ENCODE data around the gene COL27A1. TPM values are rescaled to one million over a fixed set of nuclear protein-coding genes. Genes with fewer than 3 reads are reported as not detected.

The COL27A1 gene
- total RNA-seq, 1 donor from 2014 or later: 4.3 TPM

DNA sequence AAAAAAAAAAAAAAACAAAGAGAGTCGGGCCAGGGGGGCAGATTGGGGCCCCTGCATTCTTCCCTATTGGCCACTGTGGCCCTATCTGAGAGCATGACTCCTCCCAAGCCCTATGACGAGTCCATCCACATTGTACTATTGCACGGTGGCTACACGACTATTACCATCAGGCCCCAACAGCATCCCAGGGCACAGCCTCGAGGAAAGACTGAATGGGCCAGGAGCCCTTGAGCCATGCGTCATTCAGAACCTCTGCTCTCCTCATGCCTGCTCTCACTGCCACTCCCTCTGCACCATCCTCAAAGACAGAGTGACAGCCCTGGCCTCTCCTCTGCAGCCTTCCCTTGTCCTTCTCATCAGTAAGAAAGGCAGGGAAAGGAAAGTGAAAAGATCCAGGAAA lies 147.4 kb downstream of the COL27A1 start:
- H4K20me1 ChIP-seq (ENCODE audit: low read depth): no peaks in the 10 kb centered on the region
- peaks cover 2% of the 10 kb centered on the region for H3K27me3 Mint-ChIP-seq (ENCODE audit: insufficient read depth, low read depth)
- H3K4me2 ChIP-seq: no peak overlapping the region
- no peak overlapping the region for H3K27ac ChIP-seq
- H3K4me3 ChIP-seq: no peak overlapping the region
- no peaks in the 10 kb centered on the region for H3K27me3 ChIP-seq
- no peaks in the 10 kb centered on the region for H3K9me3 ChIP-seq (ENCODE audit: low read depth)
- no peak for DNase-seq (ENCODE audit: low spot score)
- no peak overlapping the region for H2AFZ ChIP-seq (replicated peaks)
- H3K9ac ChIP-seq: no peak overlapping the region
- peaks cover 8% of the 10 kb centered on the region for H3K36me3 ChIP-seq
- H3K9me3 Mint-ChIP-seq: no peaks in the 10 kb centered on the region
- no peaks in the 10 kb centered on the region for H3F3A ChIP-seq (ENCODE audit: low read depth)
- peaks cover 12% of the 10 kb centered on the region for H3K36me3 Mint-ChIP-seq
- H3K27ac Mint-ChIP-seq: peak overlapping the region; percentile 57
- no peaks in the 10 kb centered on the region for H3K79me2 ChIP-seq (ENCODE audit: low read depth)
- TF ChIP-seq EZH2phosphoT487 (IDR thresholded peaks at IDR 0.05) (no peak), EZH2 (IDR thresholded peaks at IDR 0.05) (no peak)
- TF ChIP-seq, protein P1, sequence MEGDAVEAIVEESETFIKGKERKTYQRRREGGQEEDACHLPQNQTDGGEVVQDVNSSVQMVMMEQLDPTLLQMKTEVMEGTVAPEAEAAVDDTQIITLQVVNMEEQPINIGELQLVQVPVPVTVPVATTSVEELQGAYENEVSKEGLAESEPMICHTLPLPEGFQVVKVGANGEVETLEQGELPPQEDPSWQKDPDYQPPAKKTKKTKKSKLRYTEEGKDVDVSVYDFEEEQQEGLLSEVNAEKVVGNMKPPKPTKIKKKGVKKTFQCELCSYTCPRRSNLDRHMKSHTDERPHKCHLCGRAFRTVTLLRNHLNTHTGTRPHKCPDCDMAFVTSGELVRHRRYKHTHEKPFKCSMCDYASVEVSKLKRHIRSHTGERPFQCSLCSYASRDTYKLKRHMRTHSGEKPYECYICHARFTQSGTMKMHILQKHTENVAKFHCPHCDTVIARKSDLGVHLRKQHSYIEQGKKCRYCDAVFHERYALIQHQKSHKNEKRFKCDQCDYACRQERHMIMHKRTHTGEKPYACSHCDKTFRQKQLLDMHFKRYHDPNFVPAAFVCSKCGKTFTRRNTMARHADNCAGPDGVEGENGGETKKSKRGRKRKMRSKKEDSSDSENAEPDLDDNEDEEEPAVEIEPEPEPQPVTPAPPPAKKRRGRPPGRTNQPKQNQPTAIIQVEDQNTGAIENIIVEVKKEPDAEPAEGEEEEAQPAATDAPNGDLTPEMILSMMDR (IDR thresholded peaks at IDR 0.05): no peak
- H3K4me1 Mint-ChIP-seq: peaks cover 4% of the 10 kb centered on the region
- no peak overlapping the region for H3K4me3 Mint-ChIP-seq
- no peaks in the 10 kb centered on the region for H3K4me1 ChIP-seq

DNA sequence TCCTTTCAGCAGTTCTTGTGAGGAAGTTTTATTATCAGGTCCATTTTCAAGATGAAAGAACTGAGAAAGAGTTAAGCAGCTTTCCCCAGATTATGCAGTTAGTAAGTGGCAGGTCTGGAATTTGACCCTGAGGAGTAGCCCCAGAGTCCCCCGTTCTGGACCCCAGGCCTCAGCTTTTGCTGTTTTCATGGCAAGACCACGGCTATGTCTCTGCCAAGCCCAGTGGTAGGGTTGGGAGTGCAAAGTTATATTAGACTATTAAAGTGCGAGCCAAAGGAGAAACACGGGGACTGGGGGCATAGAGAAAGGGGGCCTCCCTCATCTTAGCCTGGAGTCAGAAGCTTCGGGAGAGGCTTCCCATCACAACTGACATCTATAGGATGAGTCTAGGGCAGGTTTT lies 148.2 kb downstream of the COL27A1 start:
- Histone ChIP-seq H3K9ac (no peak overlapping the region), H3K9me3 (ENCODE audit: low read depth) (no peaks in the 10 kb centered on the region), H3K27me3 (no peaks in the 10 kb centered on the region), H3F3A (ENCODE audit: low read depth) (no peaks in the 10 kb centered on the region), H4K20me1 (ENCODE audit: low read depth) (no peaks in the 10 kb centered on the region), H3K36me3 (peaks cover 2% of the 10 kb centered on the region), H2AFZ (replicated peaks) (no peak overlapping the region), H3K4me2 (no peak overlapping the region), H3K27ac (no peak overlapping the region), H3K4me1 (no peaks in the 10 kb centered on the region), H3K4me3 (no peak overlapping the region), H3K79me2 (ENCODE audit: low read depth) (no peaks in the 10 kb centered on the region)
- no peak overlapping the region for H3K27ac Mint-ChIP-seq
- H3K36me3 Mint-ChIP-seq: peaks cover 7% of the 10 kb centered on the region
- no peak overlapping the region for H3K4me3 Mint-ChIP-seq
- TF ChIP-seq EZH2phosphoT487 (IDR thresholded peaks at IDR 0.05): no peak
- no peaks in the 10 kb centered on the region for H3K9me3 Mint-ChIP-seq
- peaks cover 4% of the 10 kb centered on the region for H3K4me1 Mint-ChIP-seq
- no peak for DNase-seq (ENCODE audit: low spot score)
- H3K27me3 Mint-ChIP-seq (ENCODE audit: insufficient read depth, low read depth): peaks cover 2% of the 10 kb centered on the region

DNA sequence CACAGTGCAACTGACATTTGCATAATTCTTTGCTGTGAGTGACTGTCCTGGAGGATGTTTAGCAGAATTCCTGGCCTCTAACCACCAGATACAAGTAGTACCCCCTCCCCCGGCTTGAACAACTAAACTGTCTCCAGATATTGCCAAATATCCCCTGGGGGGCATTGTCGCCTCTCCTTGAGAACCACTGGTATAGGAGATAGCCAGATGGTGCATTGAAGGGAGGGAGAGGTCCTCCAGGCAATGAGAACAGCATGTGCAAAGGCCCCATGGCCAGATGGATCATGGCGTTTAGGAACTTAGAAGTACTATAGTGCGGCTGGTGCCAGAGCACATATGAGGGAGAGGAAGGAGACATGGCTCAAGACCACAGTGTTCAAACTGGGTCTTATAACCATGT lies 148.6 kb downstream of the COL27A1 start:
- no peaks in the 10 kb centered on the region for H3F3A ChIP-seq (ENCODE audit: low read depth)
- no peaks in the 10 kb centered on the region for H4K20me1 ChIP-seq (ENCODE audit: low read depth)
- Mint-ChIP-seq H3K27ac (no peak overlapping the region), H3K9me3 (no peaks in the 10 kb centered on the region), H3K4me1 (peaks cover 4% of the 10 kb centered on the region), H3K36me3 (peaks cover 3% of the 10 kb centered on the region), H3K27me3 (ENCODE audit: insufficient read depth, low read depth) (peaks cover 2% of the 10 kb centered on the region), H3K4me3 (no peak overlapping the region)
- no peak overlapping the region for H3K9ac ChIP-seq
- H3K4me1 ChIP-seq: no peaks in the 10 kb centered on the region
- no peak overlapping the region for H3K4me2 ChIP-seq
- TF ChIP-seq EZH2 (IDR thresholded peaks at IDR 0.05): no peak
- TF ChIP-seq EZH2phosphoT487 (IDR thresholded peaks at IDR 0.05): no peak
- TF ChIP-seq, protein P1 (IDR thresholded peaks at IDR 0.05): no peak
- H3K9me3 ChIP-seq (ENCODE audit: low read depth): no peaks in the 10 kb centered on the region
- H3K4me3 ChIP-seq: no peak overlapping the region
- DNase-seq (ENCODE audit: low spot score): no peak
- H3K79me2 ChIP-seq (ENCODE audit: low read depth): no peaks in the 10 kb centered on the region
- no peak overlapping the region for H2AFZ ChIP-seq (replicated peaks)
- H3K27ac ChIP-seq: no peak overlapping the region
- H3K27me3 ChIP-seq: no peaks in the 10 kb centered on the region
- no peaks in the 10 kb centered on the region for H3K36me3 ChIP-seq

DNA sequence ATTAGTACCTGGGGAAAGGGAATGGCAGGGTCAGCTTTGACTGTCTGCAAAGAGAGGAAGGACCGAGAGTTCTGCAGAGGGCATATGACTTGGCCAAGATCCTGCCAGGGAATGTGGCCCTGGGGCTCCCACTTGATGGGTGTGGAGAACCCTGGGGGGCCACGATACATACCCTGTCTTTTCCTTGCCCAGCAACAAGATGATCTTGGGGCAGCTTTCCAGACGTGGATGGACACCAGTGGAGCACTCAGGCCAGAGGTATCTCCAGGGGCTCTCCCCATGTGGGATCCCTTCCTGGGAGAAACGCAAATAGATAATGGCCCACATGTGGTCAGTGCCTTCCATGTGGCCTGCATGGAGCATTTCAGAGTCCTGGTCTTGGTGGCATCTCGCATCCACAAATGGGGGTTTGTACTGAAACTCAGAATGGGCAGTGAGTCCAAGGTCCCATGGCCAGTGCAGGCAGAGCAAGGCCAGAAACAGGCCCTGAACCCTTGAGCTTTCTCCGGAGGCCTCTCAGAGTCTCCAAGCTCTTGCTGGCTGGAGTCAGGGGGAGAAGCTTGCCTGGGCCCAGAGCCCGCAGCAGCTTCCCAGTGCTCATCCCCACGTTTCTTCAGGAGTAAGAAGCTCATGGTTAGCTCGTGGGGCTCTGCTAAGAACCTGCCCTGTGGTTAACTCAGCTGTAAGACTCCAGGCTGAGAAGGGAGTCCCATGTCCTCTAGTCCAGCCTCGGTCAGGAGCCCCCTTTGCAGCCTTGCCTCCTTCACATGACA lies 149.3 kb downstream of the COL27A1 start:
- peaks cover 4% of the 10 kb centered on the region for H3K4me1 Mint-ChIP-seq
- peaks cover 5% of the 10 kb centered on the region for H3K36me3 Mint-ChIP-seq
- Histone ChIP-seq H3K4me3 (no peak overlapping the region), H3K27ac (no peak overlapping the region), H3F3A (ENCODE audit: low read depth) (no peaks in the 10 kb centered on the region), H2AFZ (replicated peaks) (no peak overlapping the region), H3K9me3 (ENCODE audit: low read depth) (no peaks in the 10 kb centered on the region), H3K27me3 (no peaks in the 10 kb centered on the region), H3K36me3 (no peaks in the 10 kb centered on the region), H3K9ac (no peak overlapping the region), H3K4me2 (no peak overlapping the region), H4K20me1 (ENCODE audit: low read depth) (no peaks in the 10 kb centered on the region), H3K79me2 (ENCODE audit: low read depth) (no peaks in the 10 kb centered on the region), H3K4me1 (no peaks in the 10 kb centered on the region)
- H3K4me3 Mint-ChIP-seq: no peak overlapping the region
- no peaks in the 10 kb centered on the region for H3K9me3 Mint-ChIP-seq
- peaks cover 2% of the 10 kb centered on the region for H3K27me3 Mint-ChIP-seq (ENCODE audit: insufficient read depth, low read depth)
- no peak overlapping the region for H3K27ac Mint-ChIP-seq
- TF ChIP-seq EZH2phosphoT487 (IDR thresholded peaks at IDR 0.05) (no peak), EZH2 (IDR thresholded peaks at IDR 0.05) (no peak)
- TF ChIP-seq, protein P1 (IDR thresholded peaks at IDR 0.05): no peak
- no peak for DNase-seq (ENCODE audit: low spot score)
